ENCODE measurements around the gene CLEC4G.
"Not testable (repeated sequence)": the region's sequence is repeated elsewhere in the genome, so short reads cannot be mapped to it uniquely, and the experiment has no call there.

CLEC4G gene

GRCh38 chr19:7732045-7732444 is at the start of gene CLEC4G:
CLEC4G (minus strand) TSS chr19:7732110; CDS start chr19:7732102, 8 bp downstream.
- Mint-ChIP-seq H3K9me3 (no peaks in the 10 kb centered on the region), H3K4me1 (ENCODE audit: low read depth) (peaks cover 91% of the 10 kb centered on the region), H3K36me3 (ENCODE audit: low read depth) (peaks cover 63% of the 10 kb centered on the region), H3K4me3 (peak within 1 kb of the TSS; percentile 78), H3K27me3 (no peaks in the 10 kb centered on the region), H3K27ac (peak within 1 kb of the TSS; percentile 90)
- intact Hi-C loops (cut with micrococcal nuclease), result loop anchor here (5.0 kb wide), 1 partner anchor 35 kb away; no protein-coding TSS in a partner anchor

DNA sequence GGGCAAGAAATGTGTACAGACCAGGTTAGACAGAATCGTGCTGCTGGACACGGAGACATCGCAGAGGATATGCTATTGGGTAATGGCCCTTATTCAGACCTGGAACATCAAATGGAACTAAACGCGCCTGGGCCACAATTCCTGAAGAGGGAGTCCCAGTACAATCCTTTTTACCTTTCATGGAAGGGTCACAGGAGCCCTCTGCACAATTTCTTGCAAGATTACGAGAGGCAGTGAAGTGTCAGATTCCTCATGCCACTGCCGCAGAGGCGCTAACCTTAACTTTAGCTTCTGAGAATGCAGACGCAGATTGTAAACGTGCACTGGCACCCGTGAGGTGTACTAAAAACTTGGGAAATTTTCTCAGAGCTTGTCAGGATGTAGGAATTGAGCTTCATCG is 49.2 kb upstream of the CLEC4G start:
- H3K4me1 Mint-ChIP-seq (ENCODE audit: low read depth), result peaks cover 74% of the 10 kb centered on the region
- no peaks in the 10 kb centered on the region for H3K27me3 Mint-ChIP-seq
- no peaks in the 10 kb centered on the region for H3K9me3 Mint-ChIP-seq
- intact Hi-C loops (cut with micrococcal nuclease), result loop anchor here (5.0 kb wide), 1 partner anchor 34 kb away; the partner anchor contains the start of gene CD209
- no peak overlapping the region for H3K4me3 Mint-ChIP-seq
- H3K36me3 Mint-ChIP-seq (ENCODE audit: low read depth), result no peaks in the 10 kb centered on the region
- no peak overlapping the region for H3K27ac Mint-ChIP-seq

DNA sequence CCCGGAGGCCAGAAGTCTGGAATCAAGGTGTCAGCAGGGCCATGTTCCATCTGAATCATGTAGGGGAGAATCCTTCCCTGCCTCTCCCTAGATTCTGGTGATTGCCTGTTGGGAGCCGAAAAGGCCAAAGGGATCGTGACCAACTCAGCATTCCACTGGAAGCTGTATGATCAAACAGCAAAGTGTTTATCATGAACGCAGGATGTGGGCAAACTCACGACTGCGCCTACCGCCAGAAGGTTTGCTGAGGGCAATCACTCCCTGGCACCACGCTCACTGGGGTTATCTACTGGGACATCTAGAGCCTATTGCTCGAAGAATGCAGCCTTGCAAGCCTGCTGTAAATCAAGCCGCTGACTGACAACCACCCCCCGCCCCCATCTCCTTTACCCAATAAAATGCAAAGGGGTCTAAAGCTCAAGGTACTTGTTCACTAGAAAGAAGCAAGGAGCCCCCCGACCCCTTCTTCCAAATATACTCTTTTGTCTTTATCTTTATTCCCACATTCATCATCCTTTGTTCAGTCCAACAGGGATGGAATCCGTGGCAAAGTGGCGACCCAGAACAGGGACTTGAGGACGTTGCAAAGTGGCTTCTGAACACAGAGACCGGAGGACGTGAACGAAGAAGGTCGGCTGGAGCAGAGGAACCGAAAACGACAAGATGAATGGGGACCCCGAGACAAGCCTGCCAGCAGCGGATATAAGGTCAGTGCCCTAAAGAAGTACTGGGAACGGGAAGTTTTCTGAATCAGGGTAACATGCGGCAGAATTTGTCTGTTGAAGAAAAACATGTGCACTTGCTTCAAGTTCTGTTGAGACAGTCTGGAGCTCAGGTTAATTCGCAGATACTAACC is 47.9 kb upstream of the CLEC4G start:
- Mint-ChIP-seq H3K9me3 (no peaks in the 10 kb centered on the region), H3K4me1 (ENCODE audit: low read depth) (peaks cover 75% of the 10 kb centered on the region), H3K27me3 (no peaks in the 10 kb centered on the region), H3K36me3 (ENCODE audit: low read depth) (no peaks in the 10 kb centered on the region), H3K4me3 (no peak overlapping the region), H3K27ac (peak overlapping the region; percentile 60)
- intact Hi-C loops (cut with micrococcal nuclease), result loop anchor here (5.0 kb wide), 1 partner anchor 33 kb away; the partner anchor contains the start of gene CD209

GRCh38 chr19:7778081-7778480 is 46.2 kb upstream of the CLEC4G start:
- Mint-ChIP-seq H3K27ac (peak overlapping the region; percentile 60), H3K9me3 (no peaks in the 10 kb centered on the region), H3K27me3 (no peaks in the 10 kb centered on the region), H3K4me1 (ENCODE audit: low read depth) (peaks cover 66% of the 10 kb centered on the region), H3K4me3 (no peak overlapping the region), H3K36me3 (ENCODE audit: low read depth) (no peaks in the 10 kb centered on the region)
- intact Hi-C loops (cut with micrococcal nuclease), result no loop called here

DNA sequence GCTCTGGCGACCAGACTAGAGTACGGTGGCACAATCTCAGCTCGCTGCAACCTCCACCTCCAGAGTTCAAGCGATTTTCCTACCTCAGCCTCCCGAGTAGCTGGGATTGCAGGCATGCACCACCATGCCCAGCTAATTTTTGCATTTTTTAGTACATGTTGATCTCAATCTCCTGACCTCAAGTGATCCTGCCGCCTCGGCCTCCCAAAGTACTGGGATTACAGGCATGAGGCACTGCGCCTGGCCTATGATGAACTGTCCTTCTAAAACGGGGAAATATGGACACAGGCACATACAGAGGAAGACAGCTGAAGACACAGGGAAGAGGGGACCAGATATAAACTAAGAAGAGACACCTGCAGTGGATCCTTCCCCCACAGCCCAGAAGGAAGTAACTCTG is 43.9 kb upstream of the CLEC4G start:
- H3K36me3 Mint-ChIP-seq (ENCODE audit: low read depth), result no peaks in the 10 kb centered on the region
- H3K27ac Mint-ChIP-seq, result peak overlapping the region; percentile 51
- no peak overlapping the region for H3K4me3 Mint-ChIP-seq
- H3K4me1 Mint-ChIP-seq (ENCODE audit: low read depth), result peaks cover 65% of the 10 kb centered on the region
- H3K27me3 Mint-ChIP-seq, result no peaks in the 10 kb centered on the region
- H3K9me3 Mint-ChIP-seq, result no peaks in the 10 kb centered on the region
- intact Hi-C loops (cut with micrococcal nuclease), result no loop called here

GRCh38 chr19:7773841-7774240 is 41.9 kb upstream of the CLEC4G start:
- no peaks in the 10 kb centered on the region for H3K9me3 Mint-ChIP-seq
- peaks cover 50% of the 10 kb centered on the region for H3K4me1 Mint-ChIP-seq (ENCODE audit: low read depth)
- intact Hi-C loops (cut with micrococcal nuclease), result no loop called here
- peaks cover 5% of the 10 kb centered on the region for H3K27me3 Mint-ChIP-seq
- no peak overlapping the region for H3K4me3 Mint-ChIP-seq
- peak overlapping the region; percentile 22 for H3K27ac Mint-ChIP-seq
- no peaks in the 10 kb centered on the region for H3K36me3 Mint-ChIP-seq (ENCODE audit: low read depth)

DNA sequence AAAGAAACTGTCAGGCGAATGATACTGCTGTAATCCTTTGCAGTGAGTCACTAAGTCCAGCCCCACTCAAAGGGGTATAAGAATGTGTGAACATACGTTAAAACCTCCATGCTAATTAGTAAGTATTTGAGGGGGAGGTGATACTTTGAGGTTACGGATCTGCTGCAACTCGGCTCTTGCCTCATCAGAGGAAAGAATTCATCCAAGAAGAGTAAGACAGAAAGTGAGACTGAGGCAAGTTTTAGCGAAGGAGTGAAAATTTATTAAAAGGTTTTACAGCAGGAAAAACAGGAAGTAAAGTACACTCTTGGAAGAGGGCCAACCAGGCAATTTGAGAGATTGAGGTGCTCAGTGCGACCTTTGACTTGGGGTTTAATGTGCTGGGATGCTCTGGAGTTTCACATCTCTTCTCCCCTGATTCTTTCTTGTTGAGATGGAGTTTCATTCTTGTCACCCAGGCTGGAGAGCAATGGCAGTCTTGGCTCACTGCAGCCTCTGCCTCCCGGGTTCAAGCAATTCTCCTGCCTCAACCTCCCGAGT is 40.9 kb upstream of the CLEC4G start:
- Mint-ChIP-seq H3K27me3 (peaks cover 7% of the 10 kb centered on the region), H3K36me3 (ENCODE audit: low read depth) (no peaks in the 10 kb centered on the region), H3K9me3 (no peaks in the 10 kb centered on the region), H3K4me1 (ENCODE audit: low read depth) (peaks cover 44% of the 10 kb centered on the region), H3K4me3 (no peak overlapping the region), H3K27ac (peak overlapping the region; percentile 33)
- intact Hi-C loops (cut with micrococcal nuclease), result no loop called here

DNA sequence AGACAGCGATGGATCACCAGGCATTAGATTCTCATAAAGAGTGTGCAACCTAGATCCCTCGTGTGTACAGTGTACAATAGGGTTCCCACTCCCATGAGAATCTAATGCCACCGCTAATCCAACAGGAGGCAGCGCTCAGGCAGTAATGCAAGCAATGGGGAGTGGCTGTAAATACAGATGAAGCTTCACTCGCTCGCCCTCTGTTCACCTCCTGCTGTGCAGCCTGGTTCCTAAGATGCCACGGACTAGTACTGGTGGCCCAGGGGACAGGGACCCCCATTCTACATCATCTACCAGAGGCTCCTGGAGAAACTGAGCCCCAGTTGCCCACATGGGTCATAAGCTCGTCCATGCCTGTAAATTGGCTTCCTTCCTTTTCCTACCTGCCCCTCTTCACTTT is 39.2 kb upstream of the CLEC4G start:
- H3K4me3 Mint-ChIP-seq, result no peak overlapping the region
- H3K36me3 Mint-ChIP-seq (ENCODE audit: low read depth), result no peaks in the 10 kb centered on the region
- no peaks in the 10 kb centered on the region for H3K9me3 Mint-ChIP-seq
- peaks cover 50% of the 10 kb centered on the region for H3K4me1 Mint-ChIP-seq (ENCODE audit: low read depth)
- peaks cover 17% of the 10 kb centered on the region for H3K27me3 Mint-ChIP-seq
- H3K27ac Mint-ChIP-seq, result no peak overlapping the region
- intact Hi-C loops (cut with micrococcal nuclease), result no loop called here

DNA sequence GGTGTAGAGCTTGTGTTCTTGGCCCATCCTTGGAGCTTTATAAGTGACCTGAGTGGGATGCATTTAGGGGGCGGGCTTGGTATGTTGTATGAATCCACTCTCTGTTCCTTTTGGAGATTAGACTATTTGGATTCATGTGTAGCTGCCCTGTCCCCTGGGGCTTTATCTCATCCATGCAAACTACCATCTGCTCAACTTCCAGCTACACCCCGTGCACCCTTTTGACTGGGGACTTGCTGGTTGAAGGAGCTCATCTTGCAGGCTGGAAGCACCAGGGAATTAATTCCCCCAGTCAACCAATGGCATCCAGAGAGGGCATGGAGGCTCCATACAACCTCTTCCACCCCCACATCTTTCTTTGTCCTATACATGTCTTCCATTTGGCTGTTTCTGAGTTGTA is 37.3 kb upstream of the CLEC4G start:
- H3K36me3 Mint-ChIP-seq (ENCODE audit: low read depth), result no peaks in the 10 kb centered on the region
- no peaks in the 10 kb centered on the region for H3K9me3 Mint-ChIP-seq
- peaks cover 34% of the 10 kb centered on the region for H3K4me1 Mint-ChIP-seq (ENCODE audit: low read depth)
- no peak overlapping the region for H3K27ac Mint-ChIP-seq
- H3K27me3 Mint-ChIP-seq, result peaks cover 23% of the 10 kb centered on the region
- intact Hi-C loops (cut with micrococcal nuclease), result no loop called here
- H3K4me3 Mint-ChIP-seq, result no peak overlapping the region

DNA sequence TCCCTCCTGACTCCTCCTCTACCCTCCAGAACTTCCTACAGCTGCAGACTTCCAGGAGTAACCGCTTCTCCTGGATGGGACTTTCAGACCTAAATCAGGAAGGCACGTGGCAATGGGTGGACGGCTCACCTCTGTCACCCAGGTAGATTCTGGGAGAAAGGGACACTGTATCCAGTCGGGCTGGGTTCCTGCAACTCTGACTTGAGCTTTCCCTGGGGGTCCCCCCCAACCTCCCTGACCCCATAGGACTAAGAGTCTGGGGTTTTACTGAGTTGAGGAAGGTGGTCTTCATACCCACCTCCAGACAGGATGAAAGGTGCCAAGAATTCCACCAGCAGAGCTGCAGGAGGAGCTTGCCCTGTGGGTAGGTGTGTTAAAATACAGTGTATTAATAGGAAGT is 35.6 kb upstream of the CLEC4G start:
- Mint-ChIP-seq H3K27ac (peak overlapping the region; percentile 21), H3K9me3 (no peaks in the 10 kb centered on the region), H3K4me1 (ENCODE audit: low read depth) (peaks cover 43% of the 10 kb centered on the region), H3K4me3 (no peak overlapping the region), H3K27me3 (peaks cover 29% of the 10 kb centered on the region), H3K36me3 (ENCODE audit: low read depth) (no peaks in the 10 kb centered on the region)
- intact Hi-C loops (cut with micrococcal nuclease), result no loop called here

GRCh38 chr19:7766535-7766934 is 34.6 kb upstream of the CLEC4G start:
- peaks cover 29% of the 10 kb centered on the region for H3K27me3 Mint-ChIP-seq
- H3K4me3 Mint-ChIP-seq, result no peak overlapping the region
- intact Hi-C loops (cut with micrococcal nuclease), result no loop called here
- H3K9me3 Mint-ChIP-seq, result no peaks in the 10 kb centered on the region
- H3K4me1 Mint-ChIP-seq (ENCODE audit: low read depth), result peaks cover 40% of the 10 kb centered on the region
- no peaks in the 10 kb centered on the region for H3K36me3 Mint-ChIP-seq (ENCODE audit: low read depth)
- H3K27ac Mint-ChIP-seq, result peak overlapping the region; percentile 29

- H3K27ac Mint-ChIP-seq; H3K36me3 Mint-ChIP-seq (ENCODE audit: low read depth); intact Hi-C loops (cut with micrococcal nuclease); H3K9me3 Mint-ChIP-seq; H3K4me3 Mint-ChIP-seq: not testable (repeated sequence)
- Mint-ChIP-seq H3K27me3 (peaks cover 27% of the 10 kb centered on the region), H3K4me1 (ENCODE audit: low read depth) (peaks cover 40% of the 10 kb centered on the region)
Observed at GRCh38 chr19:7765043-7765442, 33.1 kb upstream of the CLEC4G start.

DNA sequence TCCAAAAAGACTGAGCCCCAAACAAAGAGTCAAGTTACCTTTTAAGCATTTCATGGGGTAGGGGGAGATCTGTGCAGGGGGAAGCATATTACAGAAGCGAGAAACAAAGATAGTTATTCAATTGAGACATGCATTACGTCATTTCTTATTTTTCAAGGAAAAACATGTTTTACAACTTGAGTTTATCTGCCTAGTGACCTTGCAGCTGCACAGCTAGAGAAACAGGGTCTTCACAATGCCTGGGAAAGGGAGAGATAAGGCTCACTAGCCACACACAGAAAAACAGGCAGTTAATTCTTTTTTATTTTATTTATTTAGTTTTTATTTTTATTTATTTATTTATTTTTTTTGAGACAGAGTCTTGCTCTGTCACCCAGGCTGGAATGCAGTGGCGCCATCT is 32.2 kb upstream of the CLEC4G start:
- not testable (repeated sequence) for H3K9me3 Mint-ChIP-seq; H3K36me3 Mint-ChIP-seq (ENCODE audit: low read depth)

GRCh38 chr19:7763696-7764095 is 31.8 kb upstream of the CLEC4G start:
- H3K4me1 Mint-ChIP-seq (ENCODE audit: low read depth), result peaks cover 40% of the 10 kb centered on the region

More for the DNA sequence above, 32.2 kb upstream of the CLEC4G start:
- H3K4me3 Mint-ChIP-seq; intact Hi-C loops (cut with micrococcal nuclease); H3K27ac Mint-ChIP-seq: not testable (repeated sequence)
- Mint-ChIP-seq H3K4me1 (ENCODE audit: low read depth) (peaks cover 40% of the 10 kb centered on the region), H3K27me3 (peaks cover 25% of the 10 kb centered on the region)

More at GRCh38 chr19:7763696-7764095, 31.8 kb upstream of the CLEC4G start:
- H3K27me3 Mint-ChIP-seq, result peaks cover 24% of the 10 kb centered on the region
- no peak overlapping the region for H3K4me3 Mint-ChIP-seq
- peak overlapping the region; percentile 80 for H3K27ac Mint-ChIP-seq
- H3K36me3 Mint-ChIP-seq (ENCODE audit: low read depth), result peaks cover 9% of the 10 kb centered on the region
- H3K9me3 Mint-ChIP-seq, result peaks cover 12% of the 10 kb centered on the region
- intact Hi-C loops (cut with micrococcal nuclease), result no loop called here
